ENCODE measurements around the gene ZNF674.

DNA sequence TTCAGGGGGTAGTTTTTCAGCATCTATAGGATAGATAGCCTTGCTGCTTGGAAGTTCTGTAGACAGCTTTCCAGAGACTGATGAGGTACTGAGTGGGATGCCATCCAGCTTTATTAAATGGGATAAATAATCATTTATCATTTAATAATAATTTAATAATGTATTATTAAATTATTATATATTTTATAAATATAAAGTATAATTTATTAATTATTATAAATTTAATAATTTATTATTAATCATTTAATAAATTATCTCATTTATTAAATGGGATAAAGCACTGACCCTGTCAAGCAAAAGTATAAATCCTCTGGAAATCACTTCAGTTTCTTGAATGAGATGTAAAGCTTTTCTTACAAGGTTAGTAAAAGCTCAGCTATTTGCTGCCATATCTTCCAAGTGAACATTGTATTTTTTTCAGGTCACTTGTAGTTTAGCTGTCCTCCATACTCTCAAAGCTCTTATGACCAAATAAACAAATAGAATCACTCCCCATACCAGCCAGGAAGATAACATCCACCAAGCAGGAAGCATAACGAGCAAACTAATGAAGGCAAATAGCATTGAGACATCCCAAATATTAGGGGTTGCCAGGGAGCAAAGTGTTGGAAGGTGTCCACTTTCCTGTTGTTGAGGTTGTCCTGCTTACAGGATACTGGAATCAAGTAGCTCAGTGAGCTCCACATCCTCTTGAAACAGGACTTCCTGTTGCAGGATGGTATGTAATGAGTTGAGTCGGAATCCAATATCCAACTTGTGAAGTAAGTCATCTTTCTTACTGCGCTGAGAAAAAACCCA, 88.9 kb downstream of the ZNF674 start:
- no peak for TF ChIP-seq POLR2A (IDR thresholded peaks at IDR 0.05; ENCODE audit: low read length)
- TF ChIP-seq GATA1 (IDR thresholded peaks at IDR 0.05; ENCODE audit: low read depth, low read length): no peak

Measured in erythroblast (primary cell).